Measurements from ENCODE around the gene SESTD1.
"Not testable (repeated sequence)": the region's sequence is repeated elsewhere in the genome, so short reads cannot be mapped to it uniquely, and the experiment has no call there.

SESTD1 gene

DNA sequence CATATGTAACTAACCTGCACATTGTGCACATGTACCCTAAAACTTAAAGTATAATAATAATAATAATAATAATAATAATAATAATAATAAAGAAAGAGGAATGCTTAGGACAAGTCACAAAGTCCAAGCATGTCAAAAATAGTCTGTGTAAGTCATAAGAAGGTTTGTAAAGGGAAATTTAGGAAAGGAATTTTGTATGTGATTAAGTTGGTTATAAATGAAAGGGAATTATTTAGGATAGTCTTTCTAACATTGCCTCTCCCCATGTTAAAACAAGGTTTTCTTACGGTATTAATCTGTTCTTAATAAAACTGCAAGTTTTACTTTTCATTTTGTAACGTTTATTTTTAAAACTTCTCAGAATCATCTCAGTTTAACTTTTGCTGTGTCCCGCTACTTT is 62.8 kb downstream of the SESTD1 start:
- Histone ChIP-seq H3K4me1 (ENCODE audit: insufficient read depth, low read length) (no peaks in the 10 kb centered on the region), H3K9me3 (ENCODE audit: control insufficient read depth, insufficient read depth, low read length) (peaks cover 27% of the 10 kb centered on the region), H3K36me3 (ENCODE audit: insufficient read depth, low read length) (no peaks in the 10 kb centered on the region), H3K9ac (ENCODE audit: low read depth, low read length) (no peak overlapping the region)

DNA sequence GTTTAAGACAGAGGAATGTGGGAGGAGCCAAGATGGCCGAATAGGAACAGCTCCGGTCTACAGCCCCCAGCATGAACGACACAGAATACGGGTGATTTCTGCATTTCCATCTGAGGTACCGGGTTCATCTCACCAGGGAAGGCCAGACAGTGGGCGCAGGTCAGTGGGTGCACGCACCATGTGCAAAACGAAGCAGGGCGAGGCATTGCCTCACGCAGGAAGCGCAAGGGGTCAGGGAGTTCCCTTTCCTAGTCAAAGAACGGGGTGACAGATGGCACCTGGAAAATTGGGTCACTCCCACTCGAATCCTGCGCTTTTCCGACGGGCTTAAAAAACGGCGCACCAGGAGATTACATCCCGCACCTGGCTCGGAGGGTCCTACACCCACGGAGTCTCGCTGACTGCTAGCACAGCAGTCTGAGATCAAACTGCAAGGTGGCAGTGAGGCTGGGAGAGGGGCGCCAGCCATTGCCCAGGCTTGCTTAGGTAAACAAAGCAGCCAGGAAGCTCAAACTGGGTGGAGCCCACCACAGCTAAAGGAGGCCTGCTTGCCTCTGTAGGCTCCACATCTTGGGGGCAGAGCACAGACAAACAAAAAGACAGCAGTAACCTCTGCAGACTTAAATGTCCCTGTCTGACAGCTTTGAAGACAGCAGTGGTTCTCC is 68.6 kb downstream of the SESTD1 start:
- not testable (repeated sequence) for H3K4me1 ChIP-seq (ENCODE audit: insufficient read depth, low read length); H3K9ac ChIP-seq (ENCODE audit: low read depth, low read length); H3K9me3 ChIP-seq (ENCODE audit: control insufficient read depth, insufficient read depth, low read length); H3K36me3 ChIP-seq (ENCODE audit: insufficient read depth, low read length)

DNA sequence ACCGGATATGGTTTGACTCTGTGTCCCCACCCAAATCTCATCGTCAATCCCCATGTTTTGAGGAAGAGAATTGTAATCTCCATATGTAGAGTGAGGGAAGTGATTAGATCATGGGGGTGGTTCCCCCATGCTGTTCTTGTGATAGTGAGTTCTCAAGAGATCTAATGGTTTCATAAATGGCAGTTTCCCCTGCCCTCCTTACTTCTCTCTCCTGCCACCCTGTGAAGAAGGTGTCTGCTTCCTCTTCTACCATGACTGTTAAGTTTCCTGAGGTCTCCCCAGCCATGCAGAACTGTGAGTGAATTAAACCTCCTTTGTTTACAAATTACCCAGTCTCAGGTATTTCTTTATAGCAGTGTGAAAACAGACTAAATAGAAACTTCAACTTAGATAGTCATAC is 69.5 kb downstream of the SESTD1 start:
- Histone ChIP-seq H3K9ac (ENCODE audit: low read depth, low read length) (no peak overlapping the region), H3K36me3 (ENCODE audit: insufficient read depth, low read length) (no peaks in the 10 kb centered on the region), H3K9me3 (ENCODE audit: control insufficient read depth, insufficient read depth, low read length) (peaks cover 8% of the 10 kb centered on the region), H3K4me1 (ENCODE audit: insufficient read depth, low read length) (no peaks in the 10 kb centered on the region)

DNA sequence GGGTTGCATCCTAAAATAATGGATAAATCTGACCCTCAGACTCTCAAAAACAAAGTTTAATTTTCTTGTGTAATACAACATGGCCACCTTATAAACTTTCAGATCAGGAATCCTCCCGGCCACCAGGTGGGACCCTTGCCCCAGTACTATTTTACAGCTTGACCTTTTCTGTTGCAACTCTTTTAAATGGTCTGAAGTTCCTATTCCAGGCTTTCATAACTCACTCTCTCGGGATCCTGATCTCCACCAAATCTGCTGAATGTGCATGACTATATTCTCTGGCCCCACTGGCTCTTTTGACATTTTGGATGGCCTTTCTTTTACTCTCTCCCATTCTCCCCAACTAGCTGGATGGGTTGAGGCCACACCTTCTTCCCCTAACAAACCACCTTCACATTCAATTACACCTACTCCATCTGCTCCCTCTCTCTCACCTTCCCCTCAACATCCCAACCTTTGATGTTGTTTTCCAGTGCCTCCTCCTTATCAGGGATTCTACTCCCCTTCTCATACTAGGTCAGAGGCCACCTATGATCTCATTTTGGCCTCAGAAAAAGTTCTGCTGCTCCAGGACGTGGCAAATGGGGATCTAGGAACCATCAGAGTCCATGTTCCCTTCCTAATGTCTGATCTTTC is 70.8 kb downstream of the SESTD1 start:
- H3K9me3 ChIP-seq (ENCODE audit: control insufficient read depth, insufficient read depth, low read length): peaks cover 8% of the 10 kb centered on the region
- no peaks in the 10 kb centered on the region for H3K36me3 ChIP-seq (ENCODE audit: insufficient read depth, low read length)
- H3K4me1 ChIP-seq (ENCODE audit: insufficient read depth, low read length): no peaks in the 10 kb centered on the region

DNA sequence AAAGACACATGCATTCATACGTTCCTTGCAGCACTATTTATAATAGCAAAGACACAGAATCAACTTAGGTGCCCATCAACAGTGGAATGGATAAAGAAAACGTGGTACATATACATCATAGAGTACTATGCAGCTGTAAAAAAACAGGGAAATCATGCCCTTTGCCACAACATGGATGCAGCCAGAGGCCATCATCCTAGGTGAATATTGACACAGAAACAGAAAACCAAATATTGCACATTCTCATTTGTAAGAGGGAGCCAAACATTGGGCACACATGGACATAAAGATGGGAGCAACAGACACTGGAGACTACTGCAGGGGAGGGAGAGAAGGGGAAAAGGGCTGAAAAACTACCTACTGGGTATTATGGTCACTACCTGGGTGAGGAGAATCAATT is 73.5 kb downstream of the SESTD1 start:
- no peaks in the 10 kb centered on the region for H3K4me1 ChIP-seq (ENCODE audit: insufficient read depth, low read length)
- no peaks in the 10 kb centered on the region for H3K36me3 ChIP-seq (ENCODE audit: insufficient read depth, low read length)
- no peak overlapping the region for H3K9ac ChIP-seq (ENCODE audit: low read depth, low read length)
- H3K9me3 ChIP-seq (ENCODE audit: control insufficient read depth, insufficient read depth, low read length): peaks cover 8% of the 10 kb centered on the region

More for the DNA sequence above, 70.8 kb downstream of the SESTD1 start:
- no peak overlapping the region for H3K9ac ChIP-seq (ENCODE audit: low read depth, low read length)

DNA sequence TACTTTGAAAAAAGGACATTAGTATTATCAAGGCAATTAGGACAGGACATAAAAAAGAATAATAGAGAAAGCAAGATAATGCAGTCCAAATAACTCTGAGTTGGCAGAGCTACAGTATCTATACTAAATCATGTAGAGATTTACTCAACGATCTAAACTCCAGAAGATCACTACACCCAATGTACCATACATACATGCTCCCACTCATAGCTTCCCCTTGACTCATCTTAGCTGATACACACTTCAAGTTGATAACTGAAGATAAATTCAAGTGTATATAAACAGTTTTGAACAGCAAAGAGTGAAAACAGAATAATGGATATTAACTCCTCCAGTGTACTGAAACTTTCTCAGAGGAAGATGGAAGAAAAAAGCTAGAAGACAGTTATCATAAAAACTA is 78.5 kb downstream of the SESTD1 start:
- Histone ChIP-seq H3K9ac (ENCODE audit: low read depth, low read length) (no peak overlapping the region), H3K36me3 (ENCODE audit: insufficient read depth, low read length) (no peaks in the 10 kb centered on the region), H3K9me3 (ENCODE audit: control insufficient read depth, insufficient read depth, low read length) (no peaks in the 10 kb centered on the region; the same call in 1 of the 2 replicates), H3K4me1 (ENCODE audit: insufficient read depth, low read length) (0 out of 2 replicates have a peak, but pooled peaks cover 1% of the 10 kb centered on the region)

DNA sequence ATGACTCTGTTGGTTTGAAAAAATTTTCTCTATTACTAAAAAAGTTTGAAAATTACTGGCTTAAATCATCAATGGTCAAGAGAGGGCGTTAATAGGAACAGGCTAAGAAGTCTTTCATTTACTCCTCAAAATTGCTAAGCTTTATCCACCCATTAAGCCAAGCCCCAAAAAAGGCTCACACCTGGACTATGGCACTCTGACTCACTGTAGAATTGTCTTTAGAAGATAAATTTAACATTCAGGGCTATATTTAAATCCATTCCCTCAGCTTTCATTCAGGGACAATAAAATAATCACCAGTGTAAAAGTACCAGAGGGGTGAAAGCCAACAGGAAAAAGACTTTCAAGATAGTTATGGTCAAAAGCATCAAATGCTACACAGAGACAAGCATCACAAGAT is 80.0 kb downstream of the SESTD1 start:
- 0 out of 2 replicates have a peak, but pooled peaks cover 5% of the 10 kb centered on the region for H3K4me1 ChIP-seq (ENCODE audit: insufficient read depth, low read length)
- H3K36me3 ChIP-seq (ENCODE audit: insufficient read depth, low read length): no peaks in the 10 kb centered on the region
- H3K9me3 ChIP-seq (ENCODE audit: control insufficient read depth, insufficient read depth, low read length): no peaks in the 10 kb centered on the region
- H3K9ac ChIP-seq (ENCODE audit: low read depth, low read length): no peak overlapping the region

DNA sequence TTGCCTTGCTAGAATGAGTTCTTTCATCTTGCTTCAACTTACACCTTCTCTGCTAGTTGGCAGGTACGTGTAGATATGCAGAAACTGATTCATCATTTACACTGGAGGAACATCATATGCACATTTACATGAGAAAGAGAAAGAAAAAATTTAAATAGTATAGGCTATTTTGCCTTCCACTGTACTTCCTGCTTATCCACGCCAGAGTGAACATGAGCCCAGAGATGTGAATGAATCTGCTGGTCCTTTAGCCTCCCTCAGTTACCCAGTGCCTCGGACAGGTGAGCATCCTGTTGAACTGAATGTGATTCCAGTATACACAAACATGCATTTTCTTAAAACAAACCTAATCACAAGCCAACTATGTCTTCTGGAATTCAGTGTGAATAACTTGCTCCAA is 83.6 kb downstream of the SESTD1 start:
- Histone ChIP-seq H3K4me1 (ENCODE audit: insufficient read depth, low read length) (0 out of 2 replicates have a peak, but pooled peaks cover 5% of the 10 kb centered on the region), H3K9me3 (ENCODE audit: control insufficient read depth, insufficient read depth, low read length) (no peaks in the 10 kb centered on the region), H3K36me3 (ENCODE audit: insufficient read depth, low read length) (no peaks in the 10 kb centered on the region), H3K9ac (ENCODE audit: low read depth, low read length) (no peak overlapping the region)

DNA sequence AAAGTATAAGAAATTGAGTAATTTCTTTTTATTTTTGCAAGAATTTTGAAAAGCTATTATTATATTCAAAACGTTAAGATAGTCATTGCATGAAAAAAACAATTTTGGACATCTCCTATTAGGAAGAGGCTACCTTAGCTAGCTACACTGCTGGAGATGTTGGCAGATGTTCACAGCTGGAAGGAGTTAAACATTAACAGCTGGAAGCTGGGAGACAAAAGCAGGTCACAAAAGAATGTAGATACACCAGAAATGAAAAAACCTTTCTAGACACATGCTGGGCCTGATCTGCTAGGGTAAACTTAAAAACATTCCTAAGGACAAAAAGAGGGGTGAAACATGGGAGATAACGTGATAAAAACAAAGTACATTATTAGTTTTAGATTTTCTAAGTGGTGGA is 84.4 kb downstream of the SESTD1 start:
- Histone ChIP-seq H3K36me3 (ENCODE audit: insufficient read depth, low read length) (no peaks in the 10 kb centered on the region), H3K9ac (ENCODE audit: low read depth, low read length) (no peak overlapping the region), H3K4me1 (ENCODE audit: insufficient read depth, low read length) (0 out of 2 replicates have a peak, but pooled peaks cover 5% of the 10 kb centered on the region), H3K9me3 (ENCODE audit: control insufficient read depth, insufficient read depth, low read length) (no peaks in the 10 kb centered on the region)

DNA sequence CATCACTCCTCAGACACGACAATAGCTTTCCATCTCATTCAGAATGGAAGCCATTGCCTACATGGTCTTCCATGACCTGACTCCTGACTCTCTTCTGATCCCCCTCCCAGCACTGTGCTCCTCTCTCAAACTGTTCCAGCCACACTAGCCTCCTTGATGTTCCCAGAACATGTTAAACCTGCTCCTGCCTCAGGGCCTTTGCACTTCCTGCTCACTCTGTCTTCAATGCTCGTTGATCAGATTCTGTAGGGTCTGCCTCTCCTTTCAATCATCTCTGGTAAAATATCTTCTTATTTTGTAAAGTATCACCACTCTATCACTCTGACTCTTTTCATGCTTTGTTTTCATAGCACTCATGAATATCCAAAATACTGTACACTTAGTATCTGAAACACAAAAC is 84.9 kb downstream of the SESTD1 start:
- no peaks in the 10 kb centered on the region for H3K36me3 ChIP-seq (ENCODE audit: insufficient read depth, low read length)
- no peaks in the 10 kb centered on the region for H3K9me3 ChIP-seq (ENCODE audit: control insufficient read depth, insufficient read depth, low read length)
- 0 out of 2 replicates have a peak, but pooled peaks cover 5% of the 10 kb centered on the region for H3K4me1 ChIP-seq (ENCODE audit: insufficient read depth, low read length)
- no peak overlapping the region for H3K9ac ChIP-seq (ENCODE audit: low read depth, low read length)

DNA sequence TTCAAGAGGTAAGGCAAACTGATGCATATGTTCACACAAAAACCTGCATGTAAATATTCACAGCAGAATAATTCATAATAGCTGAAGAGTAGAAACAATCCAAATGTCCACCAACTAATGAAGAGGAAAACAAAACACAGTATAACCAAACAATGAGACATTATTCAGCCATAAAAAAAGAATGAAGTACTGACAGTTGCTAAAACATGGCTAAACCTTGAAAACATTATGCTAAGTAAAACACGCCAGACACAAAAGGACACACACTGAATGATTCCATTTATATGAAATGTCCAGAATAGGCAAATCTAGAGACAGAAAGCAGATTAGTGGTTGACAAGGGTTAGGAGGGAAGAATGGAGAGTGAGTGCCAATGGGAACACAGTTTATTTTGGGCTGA is 86.9 kb downstream of the SESTD1 start:
- Histone ChIP-seq H3K36me3 (ENCODE audit: insufficient read depth, low read length) (no peaks in the 10 kb centered on the region), H3K9me3 (ENCODE audit: control insufficient read depth, insufficient read depth, low read length) (no peaks in the 10 kb centered on the region), H3K9ac (ENCODE audit: low read depth, low read length) (no peak overlapping the region), H3K4me1 (ENCODE audit: insufficient read depth, low read length) (0 out of 2 replicates have a peak, but pooled peaks cover 5% of the 10 kb centered on the region)

DNA sequence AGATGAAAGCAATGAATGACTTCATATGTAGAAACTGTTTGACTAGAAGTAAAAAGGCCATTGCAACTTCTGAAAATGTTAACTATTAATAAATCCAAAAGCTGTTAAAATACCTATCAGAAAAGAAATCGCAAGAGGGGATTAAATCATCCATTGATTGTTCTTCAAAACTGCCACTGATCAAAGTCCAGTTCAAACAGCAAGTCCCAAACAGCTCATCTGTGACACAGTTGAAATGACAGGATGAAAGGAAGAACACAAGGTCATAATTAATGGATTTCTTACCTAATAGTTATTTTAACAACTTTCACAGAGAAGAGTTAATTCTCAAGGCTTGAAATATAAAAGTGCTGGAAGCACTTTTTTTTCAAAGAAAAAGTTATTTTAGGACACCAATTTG is 90.4 kb downstream of the SESTD1 start:
- H3K36me3 ChIP-seq (ENCODE audit: insufficient read depth, low read length): no peaks in the 10 kb centered on the region
- no peak overlapping the region for H3K9ac ChIP-seq (ENCODE audit: low read depth, low read length)
- no peaks in the 10 kb centered on the region for H3K4me1 ChIP-seq (ENCODE audit: insufficient read depth, low read length)
- H3K9me3 ChIP-seq (ENCODE audit: control insufficient read depth, insufficient read depth, low read length): no peaks in the 10 kb centered on the region

DNA sequence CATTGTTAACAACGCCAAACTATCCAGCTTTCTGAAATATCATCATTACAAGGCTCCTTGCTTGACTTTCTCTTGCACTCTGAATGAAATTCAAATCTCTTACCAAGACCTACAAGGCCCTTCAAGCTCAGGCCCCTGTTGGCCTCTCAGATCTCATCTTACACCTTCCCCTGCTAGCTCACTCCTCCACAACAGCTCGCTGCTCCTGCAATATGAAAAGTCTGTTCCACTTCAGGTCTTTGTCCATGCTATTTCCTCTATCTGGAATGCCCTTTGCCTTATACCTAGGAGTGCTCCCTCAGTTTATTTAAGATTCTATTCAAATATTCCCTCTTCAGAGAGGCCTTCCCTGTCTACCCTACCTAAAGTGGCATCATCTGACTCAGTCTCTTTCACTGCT is 91.7 kb downstream of the SESTD1 start:
- H3K9ac ChIP-seq (ENCODE audit: low read depth, low read length): no peak overlapping the region
- no peaks in the 10 kb centered on the region for H3K4me1 ChIP-seq (ENCODE audit: insufficient read depth, low read length)
- no peaks in the 10 kb centered on the region for H3K9me3 ChIP-seq (ENCODE audit: control insufficient read depth, insufficient read depth, low read length)
- H3K36me3 ChIP-seq (ENCODE audit: insufficient read depth, low read length): no peaks in the 10 kb centered on the region

DNA sequence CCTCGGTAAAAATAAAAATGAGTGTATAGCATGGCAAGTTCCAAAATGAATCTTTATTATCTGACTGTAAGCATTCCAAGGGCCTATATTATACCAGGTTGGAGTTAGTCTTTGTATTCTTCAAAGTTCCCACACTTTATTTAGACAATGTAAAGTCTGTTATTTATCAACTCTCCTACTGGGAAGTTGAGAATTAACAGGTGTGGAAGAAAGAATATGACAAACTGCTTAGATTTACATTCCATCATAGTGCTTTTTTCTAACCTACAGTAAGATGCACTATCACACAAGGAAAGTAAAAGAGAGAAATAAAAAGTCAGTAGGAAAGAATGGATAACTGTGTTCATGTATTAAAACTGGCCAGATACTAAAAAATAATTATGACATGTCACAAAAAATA is 93.3 kb downstream of the SESTD1 start:
- no peaks in the 10 kb centered on the region for H3K36me3 ChIP-seq (ENCODE audit: insufficient read depth, low read length)
- no peaks in the 10 kb centered on the region for H3K4me1 ChIP-seq (ENCODE audit: insufficient read depth, low read length)
- H3K9ac ChIP-seq (ENCODE audit: low read depth, low read length): no peak overlapping the region
- no peaks in the 10 kb centered on the region for H3K9me3 ChIP-seq (ENCODE audit: control insufficient read depth, insufficient read depth, low read length)

DNA sequence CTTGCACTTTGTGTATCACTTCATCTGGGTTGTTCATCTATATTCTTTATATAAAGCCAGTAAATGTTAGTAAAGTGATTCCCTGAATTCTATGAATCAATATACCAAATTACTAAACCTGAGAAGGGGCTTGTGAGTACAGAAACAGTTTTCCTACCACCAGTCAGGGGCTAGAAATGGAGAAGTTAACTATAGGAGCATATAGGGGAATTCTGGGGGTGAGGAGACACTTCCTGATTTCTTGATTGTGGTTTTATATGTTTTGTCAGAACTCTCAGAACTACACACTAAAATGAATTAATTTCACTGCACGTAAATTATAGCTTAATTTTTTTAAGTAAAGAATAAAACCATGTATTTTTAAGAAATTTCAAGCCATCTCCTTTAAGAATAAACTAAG is 93.7 kb downstream of the SESTD1 start:
- no peaks in the 10 kb centered on the region for H3K36me3 ChIP-seq (ENCODE audit: insufficient read depth, low read length)
- no peaks in the 10 kb centered on the region for H3K9me3 ChIP-seq (ENCODE audit: control insufficient read depth, insufficient read depth, low read length)

More for the DNA sequence above, 93.7 kb downstream of the SESTD1 start:
- H3K9ac ChIP-seq (ENCODE audit: low read depth, low read length): no peak overlapping the region
- H3K4me1 ChIP-seq (ENCODE audit: insufficient read depth, low read length): no peaks in the 10 kb centered on the region

All from ES-I3 (cell line).